Glutamatergic neuron (in vitro differentiated cells): ENCODE data around the gene SLC22A4. TPM values are rescaled to one million over a fixed set of nuclear protein-coding genes. Genes with fewer than 3 reads are reported as not detected.

ENCODE experiments used
- DNase-seq: peaks from one replicate; pipeline ENCODE4 v3.0.0; 2022
- H3K27ac Mint-ChIP-seq: one replicate; pipeline ENCODE4 v1.8.0; 2020; ENCODE audit warnings: mild to moderate bottlenecking, mixed read lengths, inconsistent platforms; ENCODE audit not compliant: unreplicated experiment
- H3K27me3 Mint-ChIP-seq: one replicate; pipeline ENCODE4 v1.8.0; 2020; ENCODE audit warnings: mild to moderate bottlenecking, moderate library complexity, mixed read lengths, inconsistent platforms; ENCODE audit not compliant: unreplicated experiment
- H3K36me3 Mint-ChIP-seq: one replicate; pipeline ENCODE4 v1.8.0; 2020; ENCODE audit warnings: mild to moderate bottlenecking, mixed read lengths, inconsistent platforms; ENCODE audit not compliant: unreplicated experiment
- H3K4me1 Mint-ChIP-seq: one replicate; pipeline ENCODE4 v1.8.0; 2020; ENCODE audit warnings: mild to moderate bottlenecking, low read depth, mixed read lengths, inconsistent platforms; ENCODE audit not compliant: unreplicated experiment
- H3K4me3 Mint-ChIP-seq: one replicate; pipeline ENCODE4 v1.8.0; 2020; ENCODE audit warnings: mild to moderate bottlenecking, mixed read lengths, inconsistent platforms; ENCODE audit not compliant: unreplicated experiment
- H3K9me3 Mint-ChIP-seq: one replicate; pipeline ENCODE4 v1.8.0; 2020; ENCODE audit warnings: mild to moderate bottlenecking, moderate library complexity, mixed read lengths, inconsistent platforms; ENCODE audit not compliant: unreplicated experiment
- CTCF ChIP-seq: fragments of 200-600 bp; sonication (generic); IDR thresholded peaks from one replicate; pipeline ENCODE4 v1.5.0; 2021; ENCODE audit not compliant: partially characterized antibody, unreplicated experiment
- total RNA-seq: library from RNA; stranded (reverse); fragmentation: NEBNext Ultra II Directional; extraction: Animal tissue kit (Norgen Biotek cat#: 25700); gene quantifications from one replicate; pipeline ENCODE4 v1.2.1, GENCODE V29; 2021; ENCODE audit not compliant: unreplicated experiment

SLC22A4 gene
- total RNA-seq, 1 donor from 2014 or later = 0.37 TPM

- TF ChIP-seq CTCF = no peak
- H3K9me3 Mint-ChIP-seq = peaks cover 5% of the 10 kb centered on the region
- no peak for DNase-seq
- H3K4me3 Mint-ChIP-seq = peak overlapping the region; percentile 80
- H3K27ac Mint-ChIP-seq = no peak overlapping the region
- peaks cover 4% of the 10 kb centered on the region for H3K36me3 Mint-ChIP-seq
- peaks cover 2% of the 10 kb centered on the region for H3K4me1 Mint-ChIP-seq
- H3K27me3 Mint-ChIP-seq = peaks cover 10% of the 10 kb centered on the region
These were observed 76.9 kb downstream of the SLC22A4 start for GRCh38 chr5:132370971-132371602.

GRCh38 chr5:132371603-132371994, 77.4 kb downstream of the SLC22A4 start:
- H3K27ac Mint-ChIP-seq = no peak overlapping the region

GRCh38 chr5:132372127-132372526, 77.9 kb downstream of the SLC22A4 start:
- TF ChIP-seq CTCF = no peak
- Mint-ChIP-seq H3K9me3 (peaks cover 5% of the 10 kb centered on the region), H3K27ac (no peak overlapping the region), H3K4me1 (peaks cover 2% of the 10 kb centered on the region), H3K27me3 (peaks cover 10% of the 10 kb centered on the region), H3K4me3 (no peak overlapping the region), H3K36me3 (peaks cover 4% of the 10 kb centered on the region)
- DNase-seq = no peak

More at GRCh38 chr5:132371603-132371994, 77.4 kb downstream of the SLC22A4 start:
- TF ChIP-seq CTCF = no peak
- no peak for DNase-seq
- peaks cover 5% of the 10 kb centered on the region for H3K9me3 Mint-ChIP-seq
- H3K27me3 Mint-ChIP-seq = peaks cover 10% of the 10 kb centered on the region
- H3K36me3 Mint-ChIP-seq = peaks cover 4% of the 10 kb centered on the region
- H3K4me3 Mint-ChIP-seq = no peak overlapping the region
- peaks cover 2% of the 10 kb centered on the region for H3K4me1 Mint-ChIP-seq

- no peak overlapping the region for H3K27ac Mint-ChIP-seq
- TF ChIP-seq CTCF = no peak
- no peak for DNase-seq
- H3K36me3 Mint-ChIP-seq = peaks cover 4% of the 10 kb centered on the region
- peaks cover 5% of the 10 kb centered on the region for H3K9me3 Mint-ChIP-seq
- no peak overlapping the region for H3K4me3 Mint-ChIP-seq
- peaks cover 10% of the 10 kb centered on the region for H3K27me3 Mint-ChIP-seq
- peaks cover 2% of the 10 kb centered on the region for H3K4me1 Mint-ChIP-seq
These were observed 78.3 kb downstream of the SLC22A4 start for GRCh38 chr5:132372542-132372941.

GRCh38 chr5:132375957-132376356, 81.8 kb downstream of the SLC22A4 start:
- Mint-ChIP-seq H3K36me3 (peaks cover 4% of the 10 kb centered on the region), H3K4me3 (no peak overlapping the region), H3K27ac (no peak overlapping the region), H3K9me3 (peaks cover 1% of the 10 kb centered on the region), H3K4me1 (no peaks in the 10 kb centered on the region), H3K27me3 (peaks cover 6% of the 10 kb centered on the region)
- no peak for TF ChIP-seq CTCF
- no peak for DNase-seq
